ENCODE data around the gene GAB2.
"Not testable (repeated sequence)": the region's sequence is repeated elsewhere in the genome, so short reads cannot be mapped to it uniquely, and the experiment has no call there.

Gene GAB2

GRCh38 chr11:78255919-78256318 is 161.7 kb downstream of the GAB2 start:
- in situ Hi-C loops (cut with MboI; ENCODE audit: low sequenced_read_pairs) = no loop called here

GRCh38 chr11:78254268-78254667 is 163.4 kb downstream of the GAB2 start:
- in situ Hi-C loops (cut with MboI; ENCODE audit: low sequenced_read_pairs) = no loop called here

GRCh38 chr11:78253797-78254196 is 163.8 kb downstream of the GAB2 start:
- in situ Hi-C loops (cut with MboI; ENCODE audit: low sequenced_read_pairs) = no loop called here

GRCh38 chr11:78251083-78251775 is 166.4 kb downstream of the GAB2 start:
- in situ Hi-C loops (cut with MboI; ENCODE audit: low sequenced_read_pairs) = no loop called here

- in situ Hi-C loops (cut with MboI; ENCODE audit: low sequenced_read_pairs) = no loop called here
These were observed 167.5 kb downstream of the GAB2 start for GRCh38 chr11:78250099-78250498.

GRCh38 chr11:78248903-78249302 is 168.7 kb downstream of the GAB2 start:
- in situ Hi-C loops (cut with MboI; ENCODE audit: low sequenced_read_pairs) = no loop called here

- in situ Hi-C loops (cut with MboI; ENCODE audit: low sequenced_read_pairs) = no loop called here
These were observed 169.4 kb downstream of the GAB2 start for GRCh38 chr11:78248191-78248590.

GRCh38 chr11:78244546-78245255 is 172.9 kb downstream of the GAB2 start:
- in situ Hi-C loops (cut with MboI; ENCODE audit: low sequenced_read_pairs) = no loop called here

- in situ Hi-C loops (cut with MboI; ENCODE audit: low sequenced_read_pairs) = no loop called here
These were observed 173.5 kb downstream of the GAB2 start for GRCh38 chr11:78244080-78244479.

- in situ Hi-C loops (cut with MboI; ENCODE audit: low sequenced_read_pairs) = no loop called here
These were observed 176.1 kb downstream of the GAB2 start for GRCh38 chr11:78241475-78241874.

GRCh38 chr11:78239781-78240180 is 177.8 kb downstream of the GAB2 start:
- in situ Hi-C loops (cut with MboI; ENCODE audit: low sequenced_read_pairs) = no loop called here

GRCh38 chr11:78237293-78238046 is 180.2 kb downstream of the GAB2 start:
- in situ Hi-C loops (cut with MboI; ENCODE audit: low sequenced_read_pairs) = no loop called here

- in situ Hi-C loops (cut with MboI; ENCODE audit: low sequenced_read_pairs) = no loop called here
These were observed 183.6 kb downstream of the GAB2 start for GRCh38 chr11:78234006-78234405.

- in situ Hi-C loops (cut with MboI; ENCODE audit: low sequenced_read_pairs) = not testable (repeated sequence)
These were observed 184.6 kb downstream of the GAB2 start for GRCh38 chr11:78233046-78233445.

- in situ Hi-C loops (cut with MboI; ENCODE audit: low sequenced_read_pairs) = no loop called here
These were observed 185.6 kb downstream of the GAB2 start for GRCh38 chr11:78231962-78232501.

GRCh38 chr11:78230161-78230877 is 187.3 kb downstream of the GAB2 start:
- in situ Hi-C loops (cut with MboI; ENCODE audit: low sequenced_read_pairs) = no loop called here

GRCh38 chr11:78229106-78229505 is 188.5 kb downstream of the GAB2 start:
- in situ Hi-C loops (cut with MboI; ENCODE audit: low sequenced_read_pairs) = loop anchor here (10.0 kb wide), 2 partner anchors 206 to 336 kb away; no protein-coding TSS in a partner anchor

GRCh38 chr11:78228467-78228866 is 189.2 kb downstream of the GAB2 start:
- in situ Hi-C loops (cut with MboI; ENCODE audit: low sequenced_read_pairs) = loop anchor here (10.0 kb wide), 2 partner anchors 206 to 336 kb away; no protein-coding TSS in a partner anchor

- in situ Hi-C loops (cut with MboI; ENCODE audit: low sequenced_read_pairs) = loop anchor here (10.0 kb wide), 2 partner anchors 207 to 337 kb away; no protein-coding TSS in a partner anchor
These were observed 189.7 kb downstream of the GAB2 start for GRCh38 chr11:78227921-78228320.
